ENCODE data around the gene PLPPR1. TPM values are rescaled to one million over a fixed set of nuclear protein-coding genes. Genes with fewer than 3 reads are reported as not detected.

PLPPR1 gene
- 73.4 TPM for total RNA-seq

DNA sequence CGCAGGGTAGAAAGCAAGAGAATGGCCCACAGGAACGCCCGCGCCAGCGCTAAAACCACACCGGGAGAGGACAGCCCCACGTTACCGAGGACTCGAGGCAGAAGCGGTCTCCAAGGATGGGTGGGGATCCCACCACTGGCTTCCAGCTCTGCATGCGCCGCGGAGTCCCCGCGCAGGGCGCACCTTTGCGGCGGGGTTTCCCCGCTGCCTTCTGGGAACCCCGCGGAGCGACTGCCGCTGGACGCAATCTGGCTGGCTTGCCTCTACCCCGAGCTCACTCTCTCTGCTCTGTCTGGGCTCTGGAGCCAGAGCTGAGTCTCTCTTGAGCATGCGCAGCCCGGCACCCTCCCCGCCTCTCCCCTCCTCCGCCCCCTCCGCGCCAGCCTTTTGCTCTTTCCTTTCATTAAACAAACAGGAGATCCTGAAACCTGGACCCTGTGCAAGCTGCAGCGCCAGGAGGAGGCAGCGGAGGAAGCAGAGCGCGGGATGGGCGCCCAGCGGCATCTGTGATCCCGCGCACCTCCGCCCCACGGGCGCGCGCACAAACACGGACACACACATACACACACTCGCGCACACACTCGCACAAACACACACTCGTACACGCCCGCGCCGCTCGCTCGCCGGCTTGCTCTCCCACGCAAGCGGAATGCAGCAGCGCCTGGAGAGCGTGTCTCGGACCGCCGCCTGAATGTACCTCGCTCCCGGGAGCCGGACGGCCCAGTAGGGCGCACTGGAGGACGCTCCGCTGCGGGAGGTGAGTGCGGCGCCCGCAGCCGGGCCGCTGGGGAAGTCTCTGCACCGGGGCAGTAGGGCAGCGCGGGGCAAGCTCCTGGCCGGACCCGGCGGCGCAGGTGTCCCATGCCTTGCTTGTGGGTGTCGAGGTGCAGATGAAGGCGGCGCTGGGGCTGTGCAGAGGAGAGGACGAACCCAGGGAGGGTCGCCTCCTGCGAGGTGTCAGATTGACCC, at the start of gene PLPPR1:
Gene PLPPR1 (plus strand): TSS at position 382 of the 969 bp plus-strand sequence.

